ENCODE results near the gene NAALADL2.

Gene NAALADL2

GRCh38 chr3:175546115-175546514 lies 687.0 kb downstream of the NAALADL2 start:
- H3K79me2 ChIP-seq (ENCODE audit: insufficient read depth, low read length): no peaks in the 10 kb centered on the region
- no peak overlapping the region for H3K9ac ChIP-seq (ENCODE audit: low read length)
- TF ChIP-seq, protein P1, sequence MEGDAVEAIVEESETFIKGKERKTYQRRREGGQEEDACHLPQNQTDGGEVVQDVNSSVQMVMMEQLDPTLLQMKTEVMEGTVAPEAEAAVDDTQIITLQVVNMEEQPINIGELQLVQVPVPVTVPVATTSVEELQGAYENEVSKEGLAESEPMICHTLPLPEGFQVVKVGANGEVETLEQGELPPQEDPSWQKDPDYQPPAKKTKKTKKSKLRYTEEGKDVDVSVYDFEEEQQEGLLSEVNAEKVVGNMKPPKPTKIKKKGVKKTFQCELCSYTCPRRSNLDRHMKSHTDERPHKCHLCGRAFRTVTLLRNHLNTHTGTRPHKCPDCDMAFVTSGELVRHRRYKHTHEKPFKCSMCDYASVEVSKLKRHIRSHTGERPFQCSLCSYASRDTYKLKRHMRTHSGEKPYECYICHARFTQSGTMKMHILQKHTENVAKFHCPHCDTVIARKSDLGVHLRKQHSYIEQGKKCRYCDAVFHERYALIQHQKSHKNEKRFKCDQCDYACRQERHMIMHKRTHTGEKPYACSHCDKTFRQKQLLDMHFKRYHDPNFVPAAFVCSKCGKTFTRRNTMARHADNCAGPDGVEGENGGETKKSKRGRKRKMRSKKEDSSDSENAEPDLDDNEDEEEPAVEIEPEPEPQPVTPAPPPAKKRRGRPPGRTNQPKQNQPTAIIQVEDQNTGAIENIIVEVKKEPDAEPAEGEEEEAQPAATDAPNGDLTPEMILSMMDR (IDR thresholded peaks at IDR 0.05; ENCODE audit: low read length): no peak
- TF ChIP-seq EZH2 (IDR thresholded peaks at IDR 0.05; ENCODE audit: borderline replicate concordance, low read length): no peak
- no peak overlapping the region for H3K27ac ChIP-seq (ENCODE audit: low read depth, low read length, poor library complexity, severe bottlenecking)
- H3K27me3 ChIP-seq (ENCODE audit: insufficient read depth, low read length): no peaks in the 10 kb centered on the region
- peaks cover 12% of the 10 kb centered on the region; the same call in 1 of the 2 replicates for H3K9me3 ChIP-seq (ENCODE audit: low read length)
- no peak overlapping the region for H2AFZ ChIP-seq (ENCODE audit: low read length)
- H4K20me1 ChIP-seq (ENCODE audit: insufficient read depth, low read length): no peaks in the 10 kb centered on the region
- H3F3A ChIP-seq (ENCODE audit: insufficient read depth, low read length): no peaks in the 10 kb centered on the region
- H3K4me2 ChIP-seq (ENCODE audit: low read length): no peak overlapping the region
- H3K36me3 ChIP-seq (ENCODE audit: insufficient read depth, low read length): no peaks in the 10 kb centered on the region
- H3K4me3 ChIP-seq (ENCODE audit: low read depth, low read length, poor library complexity, severe bottlenecking): no peak overlapping the region
- H3K9me2 ChIP-seq (ENCODE audit: low read depth, low read length): no peaks in the 10 kb centered on the region
- no peaks in the 10 kb centered on the region for H3K4me1 ChIP-seq (ENCODE audit: insufficient read depth, low read length, severe bottlenecking)

- no peak overlapping the region for H3K9ac ChIP-seq (ENCODE audit: low read length)
- H4K20me1 ChIP-seq (ENCODE audit: insufficient read depth, low read length): no peaks in the 10 kb centered on the region
- no peaks in the 10 kb centered on the region for H3K27me3 ChIP-seq (ENCODE audit: insufficient read depth, low read length)
- H3F3A ChIP-seq (ENCODE audit: insufficient read depth, low read length): no peaks in the 10 kb centered on the region
- H2AFZ ChIP-seq (ENCODE audit: low read length): no peak overlapping the region
- H3K4me1 ChIP-seq (ENCODE audit: insufficient read depth, low read length, severe bottlenecking): no peaks in the 10 kb centered on the region
- H3K4me2 ChIP-seq (ENCODE audit: low read length): no peak overlapping the region
- H3K79me2 ChIP-seq (ENCODE audit: insufficient read depth, low read length): no peaks in the 10 kb centered on the region
- H3K27ac ChIP-seq (ENCODE audit: low read depth, low read length, poor library complexity, severe bottlenecking): no peak overlapping the region
- no peaks in the 10 kb centered on the region for H3K36me3 ChIP-seq (ENCODE audit: insufficient read depth, low read length)
- H3K9me3 ChIP-seq (ENCODE audit: low read length): no peaks in the 10 kb centered on the region
- H3K4me3 ChIP-seq (ENCODE audit: low read depth, low read length, poor library complexity, severe bottlenecking): no peak overlapping the region
- no peak for TF ChIP-seq EZH2 (IDR thresholded peaks at IDR 0.05; ENCODE audit: borderline replicate concordance, low read length)
- TF ChIP-seq, protein P1 (IDR thresholded peaks at IDR 0.05; ENCODE audit: low read length): no peak
- H3K9me2 ChIP-seq (ENCODE audit: low read depth, low read length): no peaks in the 10 kb centered on the region
Measured at GRCh38 chr3:175552929-175553328, 693.8 kb downstream of the NAALADL2 start.

- H3K9ac ChIP-seq (ENCODE audit: low read length): no peak overlapping the region
- H3K4me2 ChIP-seq (ENCODE audit: low read length): no peak overlapping the region
- no peak for TF ChIP-seq EZH2 (IDR thresholded peaks at IDR 0.05; ENCODE audit: borderline replicate concordance, low read length)
- TF ChIP-seq, protein P1 (IDR thresholded peaks at IDR 0.05; ENCODE audit: low read length): no peak
- no peak overlapping the region for H3K4me3 ChIP-seq (ENCODE audit: low read depth, low read length, poor library complexity, severe bottlenecking)
- H4K20me1 ChIP-seq (ENCODE audit: insufficient read depth, low read length): no peaks in the 10 kb centered on the region
- H3K9me2 ChIP-seq (ENCODE audit: low read depth, low read length): no peaks in the 10 kb centered on the region
- no peaks in the 10 kb centered on the region for H3F3A ChIP-seq (ENCODE audit: insufficient read depth, low read length)
- H3K9me3 ChIP-seq (ENCODE audit: low read length): no peaks in the 10 kb centered on the region
- no peak overlapping the region for H2AFZ ChIP-seq (ENCODE audit: low read length)
- no peaks in the 10 kb centered on the region for H3K4me1 ChIP-seq (ENCODE audit: insufficient read depth, low read length, severe bottlenecking)
- no peaks in the 10 kb centered on the region for H3K79me2 ChIP-seq (ENCODE audit: insufficient read depth, low read length)
- H3K27ac ChIP-seq (ENCODE audit: low read depth, low read length, poor library complexity, severe bottlenecking): no peak overlapping the region
- no peaks in the 10 kb centered on the region for H3K36me3 ChIP-seq (ENCODE audit: insufficient read depth, low read length)
- H3K27me3 ChIP-seq (ENCODE audit: insufficient read depth, low read length): no peaks in the 10 kb centered on the region
Measured at GRCh38 chr3:175554801-175555200, 695.7 kb downstream of the NAALADL2 start.

Measured in OCI-LY1 (cell line).